ENCODE measurements around the gene DCLK1. TPM values are rescaled to one million over a fixed set of nuclear protein-coding genes. Genes with fewer than 3 reads are reported as not detected.

Gene DCLK1
- total and polyA plus RNA-seq, 4 experiments from 2014 or later, result not detected

Other genes starting within 250 kb of the DCLK1 start
- gene SOHLH2, start 83.2 kb upstream of the DCLK1 start, total RNA-seq, result not detected
- not detected for gene SOHLH2, start 83.2 kb upstream of the DCLK1 start, polyA plus RNA-seq
- gene CCDC169, start 166.4 kb upstream of the DCLK1 start, total RNA-seq, result not detected
- not detected for gene CCDC169, start 166.4 kb upstream of the DCLK1 start, polyA plus RNA-seq
- gene SPART, start 215.0 kb upstream of the DCLK1 start, total RNA-seq, result 10 to 100 TPM; 62.4 to 67.0 TPM
- gene SPART, start 215.0 kb upstream of the DCLK1 start, polyA plus RNA-seq, result 10 to 100 TPM; 44.7 to 50.3 TPM